ENCODE measurements around the gene LGALS12. TPM values are rescaled to one million over a fixed set of nuclear protein-coding genes. Genes with fewer than 3 reads are reported as not detected.

Gene LGALS12
- total RNA-seq, 2 experiments from 2014 or later, result not detected

DNA sequence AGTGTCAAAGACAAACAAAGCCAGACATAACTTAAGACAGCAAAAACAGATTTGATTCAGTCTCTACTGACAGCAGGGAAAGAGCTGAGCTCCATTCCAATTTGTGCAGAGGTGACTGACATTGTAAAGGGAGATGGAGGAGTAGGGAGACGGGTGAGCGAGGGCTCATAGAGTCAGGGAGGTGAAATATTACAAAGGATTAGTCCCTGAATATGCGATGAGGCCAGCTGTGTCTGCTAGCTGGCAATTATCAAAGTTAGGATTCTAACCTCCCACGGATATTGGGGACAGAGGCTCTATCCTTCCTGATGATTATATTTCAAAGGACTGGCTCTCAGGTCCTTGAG lies 49.0 kb downstream of the LGALS12 start:
- no peak for DNase-seq
- Mint-ChIP-seq H3K27me3 (no peaks in the 10 kb centered on the region), H3K4me3 (no peak overlapping the region), H3K27ac (no peak overlapping the region), H3K4me1 (peaks cover 49% of the 10 kb centered on the region), H3K36me3 (peaks cover 15% of the 10 kb centered on the region), H3K9me3 (peaks cover 6% of the 10 kb centered on the region)

DNA sequence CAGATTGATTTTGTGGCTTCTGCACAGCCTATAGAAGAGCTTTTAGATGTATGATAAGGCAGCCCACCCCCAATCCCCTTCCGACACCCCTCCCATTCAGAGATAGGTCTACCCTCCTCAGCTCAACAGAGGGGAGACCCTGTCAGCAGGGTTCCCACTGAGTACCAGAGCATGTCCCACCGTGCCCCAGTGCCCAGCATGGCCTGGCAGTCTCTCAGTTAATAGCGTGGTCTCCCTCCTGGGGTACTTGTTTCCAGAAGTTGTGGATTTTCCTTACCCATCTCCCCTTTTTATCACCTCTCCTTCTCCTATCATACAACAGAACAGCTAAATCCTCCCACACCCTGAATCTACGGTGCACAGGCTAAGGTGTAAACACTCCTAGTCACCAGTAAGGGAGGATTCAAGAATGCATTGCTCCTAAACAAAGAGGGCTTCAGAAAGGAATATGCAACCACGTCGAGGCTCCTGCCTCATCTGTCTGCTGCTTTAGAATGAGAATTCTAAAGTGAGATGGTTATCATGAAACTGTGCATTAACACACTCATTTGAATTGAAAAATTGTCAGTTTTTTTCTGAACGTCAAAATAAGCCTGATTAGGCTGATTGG lies 50.6 kb downstream of the LGALS12 start:
- Mint-ChIP-seq H3K4me3 (no peak overlapping the region), H3K9me3 (peaks cover 3% of the 10 kb centered on the region), H3K4me1 (peaks cover 54% of the 10 kb centered on the region), H3K27ac (no peak overlapping the region), H3K36me3 (peaks cover 8% of the 10 kb centered on the region), H3K27me3 (no peaks in the 10 kb centered on the region)
- DNase-seq, result no peak

DNA sequence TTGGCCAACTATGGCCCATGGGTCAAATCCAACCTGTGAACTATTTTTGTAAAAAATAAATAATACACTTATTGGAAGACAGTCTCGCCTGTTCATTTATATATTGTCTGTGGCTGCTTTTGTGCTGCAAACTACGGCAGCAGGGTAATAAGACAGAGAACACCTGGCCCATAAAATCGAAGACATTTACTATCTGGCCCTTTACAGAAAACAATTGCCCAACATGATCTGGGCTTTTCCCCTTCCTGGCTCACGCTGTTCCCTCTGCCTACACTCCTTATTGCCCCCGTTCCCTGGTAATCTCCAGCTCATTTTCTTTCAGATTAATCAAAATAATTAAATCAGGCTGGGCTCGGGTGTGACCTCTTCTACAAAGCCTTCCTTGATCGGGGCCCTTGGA lies 51.7 kb downstream of the LGALS12 start:
- H3K27ac Mint-ChIP-seq, result no peak overlapping the region
- no peaks in the 10 kb centered on the region for H3K27me3 Mint-ChIP-seq
- H3K9me3 Mint-ChIP-seq, result peaks cover 3% of the 10 kb centered on the region
- DNase-seq, result no peak
- H3K36me3 Mint-ChIP-seq, result peaks cover 4% of the 10 kb centered on the region
- H3K4me3 Mint-ChIP-seq, result no peak overlapping the region
- peaks cover 48% of the 10 kb centered on the region for H3K4me1 Mint-ChIP-seq

DNA sequence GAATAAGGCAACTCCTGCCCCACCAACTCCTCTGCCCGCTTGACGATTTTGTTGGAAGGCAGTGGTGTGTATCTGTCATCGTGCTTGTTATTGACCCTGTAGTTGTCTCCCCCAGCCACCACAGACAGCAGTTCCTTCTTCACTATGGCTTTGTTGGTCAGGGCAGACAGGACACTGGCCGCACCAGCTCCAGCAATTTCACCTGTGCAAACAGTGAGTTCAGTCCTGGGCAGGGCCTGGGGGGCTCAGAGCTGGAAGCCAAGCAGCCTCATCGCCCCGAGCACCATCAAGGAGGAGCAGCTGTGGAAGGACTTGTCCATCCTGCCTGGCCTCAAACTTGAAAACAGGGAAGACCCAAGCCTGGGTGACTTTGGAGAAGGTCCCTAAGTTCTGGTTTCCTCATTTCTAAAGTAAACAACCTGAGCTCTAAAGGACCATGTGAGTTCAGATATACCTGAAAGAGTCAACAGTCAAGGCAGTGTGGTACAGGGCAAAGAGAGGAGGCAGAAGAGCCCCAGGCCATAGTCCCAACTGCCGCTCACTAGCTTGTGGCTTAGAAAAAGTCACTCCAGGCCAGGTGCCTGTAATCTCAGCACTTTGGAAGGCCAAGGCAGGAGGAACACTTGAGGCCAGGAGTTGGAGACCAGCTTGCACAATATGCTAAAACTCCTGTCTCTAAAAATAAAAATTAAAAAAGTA lies 52.7 kb downstream of the LGALS12 start:
- Mint-ChIP-seq H3K27me3 (no peaks in the 10 kb centered on the region), H3K9me3 (no peaks in the 10 kb centered on the region), H3K4me3 (no peak overlapping the region), H3K27ac (no peak overlapping the region), H3K4me1 (peaks cover 42% of the 10 kb centered on the region), H3K36me3 (no peaks in the 10 kb centered on the region)
- no peak for DNase-seq

DNA sequence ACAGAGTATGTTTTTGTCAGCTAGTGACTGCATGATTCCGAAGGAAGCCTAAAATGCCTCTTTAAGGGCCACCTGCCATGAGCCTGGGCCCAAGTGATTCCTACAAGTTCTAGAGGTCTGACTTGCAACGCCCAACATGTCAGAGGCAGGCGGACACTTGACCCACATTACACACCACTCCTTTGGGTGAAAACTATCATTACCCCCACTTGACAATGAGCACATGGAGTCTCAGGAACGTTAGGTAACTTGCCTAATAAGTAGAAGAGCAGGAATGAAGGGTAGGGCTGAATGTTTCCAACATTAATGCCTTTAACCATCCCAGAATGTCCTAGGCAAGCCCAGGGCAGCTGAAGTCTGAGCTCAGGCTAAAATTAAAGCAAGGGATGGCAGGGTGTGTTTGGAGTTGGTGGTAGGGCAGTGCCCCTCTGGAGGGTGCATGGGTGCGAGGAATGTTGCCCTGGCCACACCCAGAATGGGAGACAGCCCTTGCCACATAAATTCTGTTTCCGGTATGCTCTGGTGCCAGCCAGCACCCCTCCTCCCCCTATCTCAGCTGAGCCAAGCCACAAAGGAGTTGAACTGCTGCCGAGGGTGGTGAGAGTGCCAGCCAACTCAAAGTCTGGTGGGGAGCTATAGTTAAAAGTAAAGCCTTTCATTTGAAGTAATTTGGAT lies 54.8 kb downstream of the LGALS12 start:
- Mint-ChIP-seq H3K27ac (no peak overlapping the region), H3K27me3 (no peaks in the 10 kb centered on the region), H3K4me3 (no peak overlapping the region), H3K9me3 (no peaks in the 10 kb centered on the region), H3K36me3 (no peaks in the 10 kb centered on the region), H3K4me1 (peaks cover 41% of the 10 kb centered on the region)
- no peak for DNase-seq

DNA sequence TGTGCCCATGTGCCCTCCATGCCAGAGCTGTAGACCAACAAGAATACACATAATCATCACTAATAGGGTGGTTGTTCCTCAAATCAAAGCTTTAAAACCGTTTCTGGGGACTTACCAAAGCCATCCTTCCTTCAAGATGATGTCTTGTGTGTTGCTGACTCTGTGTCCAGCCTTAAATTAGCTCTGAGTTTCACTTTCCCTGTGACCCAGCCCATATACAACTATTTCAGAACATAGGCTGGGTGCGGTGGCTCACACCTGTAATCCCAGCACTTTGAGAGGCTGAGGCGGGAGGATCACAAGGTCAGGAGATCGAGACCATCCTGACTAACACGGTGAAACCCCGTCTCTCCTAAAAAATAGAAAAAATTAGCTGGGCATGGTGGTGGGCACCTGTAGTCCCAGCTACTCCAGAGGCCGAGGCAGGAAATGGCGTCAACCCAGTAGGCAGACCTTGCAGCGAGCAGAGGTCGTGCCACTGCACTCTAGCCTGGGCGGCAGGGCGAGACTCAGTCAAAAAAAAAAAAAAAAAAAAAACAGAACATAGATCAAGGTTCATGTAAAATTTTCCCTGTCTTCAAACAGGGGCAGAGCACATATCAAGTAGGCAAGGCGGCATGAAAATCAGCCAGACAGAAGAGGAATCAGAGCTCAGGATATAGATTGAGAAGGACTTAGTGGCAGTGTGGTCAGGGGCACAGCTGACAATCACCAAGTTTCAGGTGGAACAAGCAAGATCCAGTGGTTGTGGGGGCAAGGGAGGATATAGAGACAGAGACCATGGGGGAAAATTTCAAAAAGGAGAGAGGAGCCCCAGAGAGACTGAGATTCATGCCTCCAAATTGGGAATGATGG lies 57.5 kb downstream of the LGALS12 start, which contains the start of gene PLAAT2:
Gene PLAAT2, minus strand, starts transcription at position 179 of the 855 bp plus-strand sequence. Its CDS starts 55 bp downstream, at position 124.
- no peak within 1 kb of the TSS for H3K4me3 Mint-ChIP-seq

DNA sequence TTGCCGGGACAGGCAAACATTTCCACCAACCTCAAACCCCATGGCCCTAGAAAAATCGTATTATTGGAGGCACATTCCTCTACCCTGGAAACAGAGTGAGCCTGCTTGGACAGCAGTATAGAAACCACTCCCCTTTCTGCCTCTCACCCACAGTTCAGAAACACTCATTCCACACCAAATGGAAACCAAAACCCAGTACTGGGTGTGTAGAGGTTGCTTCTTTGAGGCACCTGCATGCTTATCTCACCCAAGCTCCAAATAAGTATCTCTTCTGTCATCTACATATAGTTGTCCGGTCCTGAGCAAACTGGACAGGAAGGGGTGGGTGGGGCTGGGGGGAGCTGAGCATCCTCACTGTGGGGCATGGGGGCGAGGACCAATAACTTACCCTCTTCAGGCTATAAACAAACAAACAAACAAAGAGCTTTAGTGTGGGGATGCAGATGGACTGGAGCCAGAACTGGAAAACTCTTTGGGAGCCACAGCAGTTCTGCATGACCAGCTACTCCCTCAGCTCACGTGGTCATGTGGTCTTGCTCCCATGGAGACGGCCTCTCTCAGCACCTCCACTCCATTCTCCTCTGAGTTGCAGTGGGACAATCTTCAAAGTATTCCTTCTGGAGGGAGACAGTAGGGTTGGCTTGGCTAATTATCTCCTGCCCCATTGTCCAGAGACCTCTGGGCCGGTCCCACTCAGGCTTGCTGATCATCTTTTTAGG lies 58.3 kb downstream of the LGALS12 start:
- Mint-ChIP-seq H3K9me3 (no peaks in the 10 kb centered on the region), H3K4me1 (peaks cover 59% of the 10 kb centered on the region), H3K27me3 (no peaks in the 10 kb centered on the region), H3K4me3 (no peak overlapping the region), H3K27ac (peak overlapping the region; percentile 2), H3K36me3 (no peaks in the 10 kb centered on the region)
- peak; percentile 34 for DNase-seq

More for the DNA sequence above, 57.5 kb downstream of the LGALS12 start, which contains the start of gene PLAAT2:
- Mint-ChIP-seq H3K36me3 (no peaks in the 10 kb centered on the region), H3K27me3 (no peaks in the 10 kb centered on the region), H3K27ac (peak within 1 kb of the TSS; percentile 2), H3K4me1 (peaks cover 54% of the 10 kb centered on the region), H3K9me3 (no peaks in the 10 kb centered on the region)
- no peak for DNase-seq

DNA sequence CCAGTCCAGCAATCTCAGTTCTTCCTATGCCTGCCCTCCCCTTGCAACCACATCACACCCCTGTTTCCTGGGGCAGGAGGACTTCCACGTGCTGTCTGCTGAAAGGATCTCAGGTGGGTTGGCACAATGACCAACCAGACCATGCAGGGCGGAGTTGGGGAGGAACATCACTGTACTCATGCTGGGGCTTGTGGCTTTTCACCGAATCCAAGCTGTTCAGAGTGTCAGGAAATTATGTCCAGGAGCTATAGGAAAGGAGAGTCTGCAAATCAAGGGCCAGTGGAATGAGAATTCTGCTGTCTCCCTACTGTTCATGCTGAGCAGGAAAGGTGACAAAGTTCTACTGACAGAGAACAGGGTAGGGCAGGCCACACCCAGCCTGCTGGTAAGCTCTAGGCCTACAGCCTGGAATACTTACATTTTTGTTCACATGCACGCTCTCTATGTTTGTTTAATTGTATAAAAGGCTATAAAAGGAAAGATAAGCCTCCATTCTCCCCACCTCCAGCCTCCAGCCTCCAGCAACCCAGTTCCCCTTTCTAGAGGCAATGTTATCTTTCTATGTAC lies 59.0 kb downstream of the LGALS12 start:
- peaks cover 57% of the 10 kb centered on the region for H3K4me1 Mint-ChIP-seq
- no peaks in the 10 kb centered on the region for H3K36me3 Mint-ChIP-seq
- H3K9me3 Mint-ChIP-seq, result no peaks in the 10 kb centered on the region
- H3K27me3 Mint-ChIP-seq, result no peaks in the 10 kb centered on the region
- no peak overlapping the region for H3K27ac Mint-ChIP-seq
- no peak for DNase-seq
- no peak overlapping the region for H3K4me3 Mint-ChIP-seq

Other genes starting within 250 kb of the LGALS12 start
- not detected for gene SLC22A9, start 136.3 kb upstream of the LGALS12 start, total RNA-seq
- under 1 TPM in 1 of 2 experiments, not detected in 1; 0.18 TPM for gene PLAAT5, start 14.9 kb upstream of the LGALS12 start, total RNA-seq
- gene PLAAT4, start 30.7 kb downstream of the LGALS12 start, total RNA-seq, result 10 to 100 TPM; 34.2 to 40.5 TPM
- 1 to 10 TPM in 1 of 2 experiments, under 1 TPM in 1; 0.52 to 1.0 TPM for gene PLAAT2, start 57.3 kb downstream of the LGALS12 start, total RNA-seq
- 1 to 10 TPM; 6.0 to 6.5 TPM for gene PLAAT3, start 108.3 kb downstream of the LGALS12 start, total RNA-seq
- gene ATL3, start 165.3 kb downstream of the LGALS12 start, total RNA-seq, result 10 to 100 TPM; 20.9 to 23.2 TPM
- gene RTN3, start 175.4 kb downstream of the LGALS12 start, total RNA-seq, result 10 to 100 TPM; 30.4 to 33.5 TPM

Data from activated naive CD8-positive, alpha-beta T cell treated with anti-CD3 and anti-CD28 coated beads for 36 hours (primary cell).